NB4 (cell line): ENCODE data around the gene WSCD1.

Experiments
- POLR2A ChIP-seq: IDR thresholded peaks from 2 replicates; pipeline ENCODE4 v1.6.1; 2011; ENCODE audit warnings: mild to moderate bottlenecking; ENCODE audit not compliant: insufficient read length; ENCODE audit errors: extremely low read depth
- TF ChIP-seq, protein P1 (sequence below): IDR thresholded peaks from one replicate; pipeline ENCODE4 v1.5.1; 2012; ENCODE audit warnings: low read depth, low read length

DNA sequence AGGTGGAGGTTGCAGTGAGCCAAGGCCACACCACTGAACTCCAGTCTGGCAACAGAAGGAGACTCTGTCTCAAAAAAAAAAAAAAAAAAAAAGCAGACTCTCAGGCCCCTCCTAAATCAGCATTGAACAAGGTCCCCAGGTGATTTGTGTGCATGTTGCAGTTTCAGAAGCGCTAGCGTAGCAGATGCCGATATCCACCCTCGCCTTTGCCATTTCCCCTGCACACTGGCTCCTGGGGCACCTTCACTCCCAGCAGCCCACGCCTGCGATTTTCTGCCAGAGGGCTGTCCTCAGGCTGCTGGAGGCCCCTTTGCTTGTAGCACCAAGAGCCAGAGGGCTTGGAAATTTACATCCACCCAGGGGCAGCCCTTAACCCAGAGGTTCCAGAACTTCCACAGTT lies 95.6 kb downstream of the WSCD1 start:
- TF ChIP-seq, protein P1, sequence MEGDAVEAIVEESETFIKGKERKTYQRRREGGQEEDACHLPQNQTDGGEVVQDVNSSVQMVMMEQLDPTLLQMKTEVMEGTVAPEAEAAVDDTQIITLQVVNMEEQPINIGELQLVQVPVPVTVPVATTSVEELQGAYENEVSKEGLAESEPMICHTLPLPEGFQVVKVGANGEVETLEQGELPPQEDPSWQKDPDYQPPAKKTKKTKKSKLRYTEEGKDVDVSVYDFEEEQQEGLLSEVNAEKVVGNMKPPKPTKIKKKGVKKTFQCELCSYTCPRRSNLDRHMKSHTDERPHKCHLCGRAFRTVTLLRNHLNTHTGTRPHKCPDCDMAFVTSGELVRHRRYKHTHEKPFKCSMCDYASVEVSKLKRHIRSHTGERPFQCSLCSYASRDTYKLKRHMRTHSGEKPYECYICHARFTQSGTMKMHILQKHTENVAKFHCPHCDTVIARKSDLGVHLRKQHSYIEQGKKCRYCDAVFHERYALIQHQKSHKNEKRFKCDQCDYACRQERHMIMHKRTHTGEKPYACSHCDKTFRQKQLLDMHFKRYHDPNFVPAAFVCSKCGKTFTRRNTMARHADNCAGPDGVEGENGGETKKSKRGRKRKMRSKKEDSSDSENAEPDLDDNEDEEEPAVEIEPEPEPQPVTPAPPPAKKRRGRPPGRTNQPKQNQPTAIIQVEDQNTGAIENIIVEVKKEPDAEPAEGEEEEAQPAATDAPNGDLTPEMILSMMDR: no peak
- TF ChIP-seq POLR2A: no peak
